HCT116 (cell line): ENCODE results near the gene PRKCZ. TPM values are rescaled to one million over a fixed set of nuclear protein-coding genes. Genes with fewer than 3 reads are reported as not detected.

ENCODE experiments used
- ATAC-seq: fragments of 200-7000 bp; cut with Tn5 transposase; 2 replicates; pipeline ENCODE4 v1.9.1; 2020; ENCODE audit warnings: mild to moderate bottlenecking, moderate library complexity
- BruUV-seq: library from RNA; stranded (reverse); fragments of 400-500 nt; replicated peaks from 2 replicates; lab custom pipeline; 2021; lab: Mats Ljungman, UMichigan
- CTCF ChIA-PET: fragments of 300-600 bp; sonication (Branson Sonifier 250); formaldehyde crosslinking; loops from one replicate; lab custom pipeline; 2021; ENCODE audit warnings: antibody characterized with exemption; lab: Charles Lee
- POLR2A ChIA-PET: fragments of 300-600, 350-600 bp; sonication (Branson Sonifier 250); formaldehyde crosslinking; loops from one replicate; lab custom pipeline; 2021; ENCODE audit warnings: antibody characterized with exemption; lab: Charles Lee
- RAD21 ChIA-PET, 2 experiments: fragments of 300-600 bp; sonication (Branson Sonifier 250); formaldehyde crosslinking; loops; one replicate each; lab custom pipeline; 2023; ENCODE audit warnings: low total read pairs in 2 of 2; ENCODE audit not compliant: uncharacterized antibody in 2 of 2, unreplicated experiment in 2 of 2, low non-redundant PET in 1 of 2; lab: Charles Lee
- DNase-seq: peaks from one replicate; pipeline ENCODE4 v3.0.0-alpha.2; 2010; ENCODE audit warnings: low read depth, low spot score
- H2AFZ ChIP-seq: fragments of 200-600 bp; shearing (Covaris generic), sonication (generic); 2 replicates; pipeline ENCODE4 v1.6.1; 2017; ENCODE audit warnings: low read depth, mixed run types, mixed read lengths, antibody characterized with exemption, low read length; ENCODE audit not compliant: poor library complexity, severe bottlenecking
- H3K27ac ChIP-seq: 2 replicates; pipeline ENCODE4 v1.5.1; 2012; ENCODE audit warnings: low read depth, low read length
- H3K27me3 ChIP-seq: fragments of 200-600 bp; sonication (generic); 2 replicates; pipeline ENCODE4 v1.6.1; 2016; ENCODE audit warnings: mixed run types, low read length, mixed read lengths; ENCODE audit not compliant: insufficient read depth
- H3K36me3 ChIP-seq, 2 experiments: fragments of 200-500 bp in 1 of 2; fragments of 200-600 bp in 1 of 2; sonication (Bioruptor generic) in 1 of 2; sonication (generic) in 1 of 2; 2 replicates each; pipeline versions ENCODE4 v1.5.1 to v1.6.1; 2014 to 2016; ENCODE audit warnings: low read length in 2 of 2, inconsistent platforms in 1 of 2, mixed read lengths in 1 of 2, mixed run types in 1 of 2; ENCODE audit not compliant: insufficient read depth in 2 of 2, control insufficient read depth in 1 of 2
- H3K4me1 ChIP-seq, 2 experiments: fragments of 200-600 bp in 1 of 2; sonication (generic) in 1 of 2; 2 replicates each; pipeline versions ENCODE4 v1.5.1 to v1.6.1; 2012 to 2017; ENCODE audit warnings: low read length in 2 of 2, inconsistent platforms in 1 of 2, mild to moderate bottlenecking in 1 of 2, mixed read lengths in 1 of 2, mixed run types in 1 of 2, moderate library complexity in 1 of 2; ENCODE audit not compliant: insufficient read depth in 2 of 2, control insufficient read depth in 1 of 2
- H3K4me2 ChIP-seq: fragments of 200-600 bp; sonication (generic); 2 replicates; pipeline ENCODE4 v1.6.1; 2017; ENCODE audit warnings: mixed run types, low read length, mixed read lengths
- H3K4me3 ChIP-seq, 2 experiments: fragments of 200-600 bp in 1 of 2; sonication (generic) in 1 of 2; replicated peaks in 1 of 2; 2 replicates each; pipeline ENCODE4 v1.5.1; 2011 to 2016; ENCODE audit warnings: low read length in 2 of 2, control low read depth in 1 of 2, low read depth in 1 of 2, mild to moderate bottlenecking in 1 of 2, mixed read lengths in 1 of 2, mixed run types in 1 of 2
- H3K79me2 ChIP-seq: fragments of 200-600 bp; sonication (generic); 2 replicates; pipeline ENCODE4 v1.6.1; 2017; ENCODE audit warnings: mild to moderate bottlenecking, mixed run types, low read length, moderate library complexity, mixed read lengths; ENCODE audit not compliant: insufficient read depth
- H3K9ac ChIP-seq: fragments of 200-600 bp; sonication (generic); 2 replicates; pipeline ENCODE4 v1.6.1; 2016; ENCODE audit warnings: low read length, mixed read lengths
- H3K9me2 ChIP-seq: fragments of 200-600 bp; sonication (generic), shearing (Covaris generic); 2 replicates; pipeline ENCODE4 v1.6.1; 2017; ENCODE audit warnings: mixed run types, mild to moderate bottlenecking, moderate library complexity; ENCODE audit not compliant: insufficient read depth
- H3K9me3 ChIP-seq, 2 experiments: fragments of 200-500 bp in 1 of 2; fragments of 200-600 bp in 1 of 2; sonication (Bioruptor generic) in 1 of 2; sonication (generic) in 1 of 2; 2 replicates each; pipeline ENCODE4 v1.6.1; 2014 to 2017; ENCODE audit warnings: low read length in 2 of 2, mixed read lengths in 2 of 2, inconsistent platforms in 1 of 2, low read depth in 1 of 2, mild to moderate bottlenecking in 1 of 2, mixed run types in 1 of 2, moderate library complexity in 1 of 2; ENCODE audit not compliant: control insufficient read depth in 1 of 2, insufficient read depth in 1 of 2
- H4K20me1 ChIP-seq: fragments of 200-600 bp; sonication (generic), shearing (Covaris generic); 2 replicates; pipeline ENCODE4 v1.6.1; 2017; ENCODE audit warnings: mixed run types, mild to moderate bottlenecking, moderate library complexity; ENCODE audit not compliant: insufficient read depth
- CBX3 ChIP-seq: IDR thresholded peaks from 2 replicates; pipeline ENCODE4 v1.6.1; 2012; ENCODE audit warnings: low read depth
- EGR1 ChIP-seq: IDR thresholded peaks from 2 replicates; pipeline ENCODE4 v1.6.1; 2012; ENCODE audit warnings: low read depth
- EZH2 ChIP-seq: fragments of 200-600 bp; sonication (generic); IDR thresholded peaks from 2 replicates; pipeline ENCODE4 v1.6.1; 2017; ENCODE audit warnings: antibody characterized with exemption, mixed run types
- POLR2A ChIP-seq: IDR thresholded peaks from 2 replicates; pipeline ENCODE4 v1.7.0; 2011; ENCODE audit warnings: borderline replicate concordance; ENCODE audit not compliant: insufficient read depth, insufficient read length; ENCODE audit errors: extremely low read depth
- POLR2AphosphoS5 ChIP-seq: IDR thresholded peaks from 2 replicates; pipeline ENCODE4 v1.6.1; 2011; ENCODE audit warnings: mild to moderate bottlenecking, low read depth, low read length, moderate library complexity
- RAD21 ChIP-seq: IDR thresholded peaks from 2 replicates; pipeline ENCODE4 v1.6.1; 2012; ENCODE audit warnings: low read depth, mild to moderate bottlenecking
- SP1 ChIP-seq: IDR thresholded peaks from 2 replicates; pipeline ENCODE4 v1.6.1; 2012; ENCODE audit warnings: low read depth
- SRF ChIP-seq: IDR thresholded peaks from 2 replicates; pipeline ENCODE4 v1.6.1; 2012; ENCODE audit warnings: low read depth
- TCF7L2 ChIP-seq: IDR thresholded peaks from 2 replicates; pipeline ENCODE4 v1.7.0; 2011; ENCODE audit warnings: borderline replicate concordance, inconsistent platforms; ENCODE audit not compliant: insufficient read depth, insufficient read length; ENCODE audit errors: extremely low read depth
- ZFX ChIP-seq: fragments of 450-650 bp; IDR thresholded peaks from 2 replicates; pipeline ENCODE4 v1.6.1; 2017
- intact Hi-C: fragments of 100-400 bp; cut with micrococcal nuclease; formaldehyde crosslinking; loops from 2 replicates; pipeline ENCODE4 v1.10.0; 2022
- total RNA-seq: library from RNA; stranded (reverse); gene quantifications from one replicate; pipeline ENCODE4 v1.2.1, GENCODE V29; 2021; ENCODE audit not compliant: unreplicated experiment
- TF ChIP-seq, protein P1 (sequence below), 3 experiments: fragments of 200-600 bp in 1 of 3; sonication (generic) in 1 of 3; IDR thresholded peaks in 2 of 3; conservative IDR thresholded peaks in 1 of 3; 2 replicates each; pipeline ENCODE4 v1.5.1; 2012 to 2017; ENCODE audit warnings: low read depth in 2 of 3, low read length in 2 of 3, antibody characterized with exemption in 1 of 3, borderline replicate concordance in 1 of 3, control low read depth in 1 of 3, mild to moderate bottlenecking in 1 of 3, mixed read lengths in 1 of 3, mixed run types in 1 of 3, moderate library complexity in 1 of 3; ENCODE audit not compliant: insufficient read depth in 1 of 3
- TF ChIP-seq, protein P2 (sequence below): IDR thresholded peaks from 2 replicates; pipeline ENCODE4 v1.6.1; 2012
- TF ChIP-seq, protein P3 (sequence below): IDR thresholded peaks from 2 replicates; pipeline ENCODE4 v1.6.1; 2011; ENCODE audit warnings: mild to moderate bottlenecking, low read length, moderate library complexity; ENCODE audit not compliant: insufficient replicate concordance; ENCODE audit errors: extremely low read depth

PRKCZ gene
- total RNA-seq, 1 experiment from 2014 or later = 46.8 TPM

DNA sequence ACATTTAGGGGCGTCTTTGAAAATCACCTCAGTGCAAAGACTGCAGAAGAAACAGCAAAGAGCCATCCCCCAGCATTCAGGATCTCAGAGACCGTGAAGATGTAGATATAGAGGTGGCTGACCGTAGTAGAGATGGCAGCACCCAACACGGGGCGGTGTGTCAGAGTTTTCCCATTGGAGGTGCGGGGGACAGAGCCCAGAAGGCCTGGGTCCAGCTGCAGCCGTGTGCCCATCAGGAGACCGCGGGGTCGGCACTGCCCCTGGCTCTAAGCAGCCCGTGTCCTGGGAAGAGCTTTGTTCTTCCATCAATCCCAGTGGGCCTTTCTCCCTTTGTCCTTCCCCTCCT is 29.9 kb upstream of the PRKCZ start:
- Histone ChIP-seq H4K20me1 (no peaks in the 10 kb centered on the region), H3K4me3 (no peak overlapping the region), H3K36me3 (no peaks in the 10 kb centered on the region), H2AFZ (no peak overlapping the region), H3K27ac (no peak overlapping the region), H3K9me3 (no peaks in the 10 kb centered on the region), H3K27me3 (no peaks in the 10 kb centered on the region), H3K9ac (no peak overlapping the region), H3K9me2 (no peaks in the 10 kb centered on the region), H3K4me2 (peak overlapping the region; percentile 67; the same call in 1 of the 2 replicates), H3K4me1 (peaks cover 3 to 16% of the 10 kb centered on the region in 2 experiments; a peak in 3 of 4 replicates), H3K79me2 (no peaks in the 10 kb centered on the region)
- RAD21 ChIA-PET = no interaction called here
- BruUV-seq = no TSS peak
- ATAC-seq = no peak
- no peak for DNase-seq
- POLR2A ChIA-PET = no interaction called here
- CTCF ChIA-PET = interaction anchor here (1.0 kb wide), 1 partner anchor 24 kb away, joined by 3 read pairs; no protein-coding TSS in a partner anchor
- intact Hi-C loops = no loop called here
- TF ChIP-seq RAD21 (no peak), POLR2A (no peak), POLR2AphosphoS5 (no peak), EGR1 (no peak), EZH2 (no peak), ZFX (no peak), TCF7L2 (no peak), CBX3 (no peak), SP1 (no peak), SRF (no peak)
- TF ChIP-seq, protein P1, sequence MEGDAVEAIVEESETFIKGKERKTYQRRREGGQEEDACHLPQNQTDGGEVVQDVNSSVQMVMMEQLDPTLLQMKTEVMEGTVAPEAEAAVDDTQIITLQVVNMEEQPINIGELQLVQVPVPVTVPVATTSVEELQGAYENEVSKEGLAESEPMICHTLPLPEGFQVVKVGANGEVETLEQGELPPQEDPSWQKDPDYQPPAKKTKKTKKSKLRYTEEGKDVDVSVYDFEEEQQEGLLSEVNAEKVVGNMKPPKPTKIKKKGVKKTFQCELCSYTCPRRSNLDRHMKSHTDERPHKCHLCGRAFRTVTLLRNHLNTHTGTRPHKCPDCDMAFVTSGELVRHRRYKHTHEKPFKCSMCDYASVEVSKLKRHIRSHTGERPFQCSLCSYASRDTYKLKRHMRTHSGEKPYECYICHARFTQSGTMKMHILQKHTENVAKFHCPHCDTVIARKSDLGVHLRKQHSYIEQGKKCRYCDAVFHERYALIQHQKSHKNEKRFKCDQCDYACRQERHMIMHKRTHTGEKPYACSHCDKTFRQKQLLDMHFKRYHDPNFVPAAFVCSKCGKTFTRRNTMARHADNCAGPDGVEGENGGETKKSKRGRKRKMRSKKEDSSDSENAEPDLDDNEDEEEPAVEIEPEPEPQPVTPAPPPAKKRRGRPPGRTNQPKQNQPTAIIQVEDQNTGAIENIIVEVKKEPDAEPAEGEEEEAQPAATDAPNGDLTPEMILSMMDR (IDR thresholded peaks at IDR 0.05 in 2 of 3, conservative IDR thresholded peaks at IDR 0.05 in 1 of 3; ENCODE audit: borderline replicate concordance in 1 of 3, insufficient read depth in 1 of 3, low read depth in 2 of 3, low read length in 2 of 3) = no peak
- TF ChIP-seq, protein P2, sequence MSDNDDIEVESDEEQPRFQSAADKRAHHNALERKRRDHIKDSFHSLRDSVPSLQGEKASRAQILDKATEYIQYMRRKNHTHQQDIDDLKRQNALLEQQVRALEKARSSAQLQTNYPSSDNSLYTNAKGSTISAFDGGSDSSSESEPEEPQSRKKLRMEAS = no peak
- TF ChIP-seq, protein P3, sequence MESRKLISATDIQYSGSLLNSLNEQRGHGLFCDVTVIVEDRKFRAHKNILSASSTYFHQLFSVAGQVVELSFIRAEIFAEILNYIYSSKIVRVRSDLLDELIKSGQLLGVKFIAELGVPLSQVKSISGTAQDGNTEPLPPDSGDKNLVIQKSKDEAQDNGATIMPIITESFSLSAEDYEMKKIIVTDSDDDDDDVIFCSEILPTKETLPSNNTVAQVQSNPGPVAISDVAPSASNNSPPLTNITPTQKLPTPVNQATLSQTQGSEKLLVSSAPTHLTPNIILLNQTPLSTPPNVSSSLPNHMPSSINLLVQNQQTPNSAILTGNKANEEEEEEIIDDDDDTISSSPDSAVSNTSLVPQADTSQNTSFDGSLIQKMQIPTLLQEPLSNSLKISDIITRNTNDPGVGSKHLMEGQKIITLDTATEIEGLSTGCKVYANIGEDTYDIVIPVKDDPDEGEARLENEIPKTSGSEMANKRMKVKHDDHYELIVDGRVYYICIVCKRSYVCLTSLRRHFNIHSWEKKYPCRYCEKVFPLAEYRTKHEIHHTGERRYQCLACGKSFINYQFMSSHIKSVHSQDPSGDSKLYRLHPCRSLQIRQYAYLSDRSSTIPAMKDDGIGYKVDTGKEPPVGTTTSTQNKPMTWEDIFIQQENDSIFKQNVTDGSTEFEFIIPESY = no peak
